SK-N-SH treated with all-trans-retinoic acid at 6 μM for 48 hours (cell line): ENCODE results near the gene CSRNP2.

Experiments used
- ATAC-seq: fragments of 200-7000 bp; cut with Tn5 transposase; 3 replicates; pipeline ENCODE4 v1.9.1; 2020; ENCODE audit warnings: mild to moderate bottlenecking, moderate library complexity
- ARNTL ChIP-seq: fragments of 450-650 bp; formaldehyde crosslinking; IDR thresholded peaks from 2 replicates; pipeline ENCODE4 v1.5.0; 2020; ENCODE audit warnings: low read depth, mild to moderate bottlenecking, moderate library complexity, borderline replicate concordance
- BACH2 ChIP-seq: fragments of 250-450 bp; sonication (Bioruptor Pico); IDR thresholded peaks from 2 replicates; pipeline ENCODE4 v1.9.0; 2021; ENCODE audit warnings: mild to moderate bottlenecking, borderline replicate concordance
- ISL1 ChIP-seq: fragments of 250-450 bp; sonication (Bioruptor Pico); IDR thresholded peaks from 2 replicates; pipeline ENCODE4 v2.1.2; 2022; ENCODE audit warnings: mild to moderate bottlenecking, moderate library complexity
- PPARA ChIP-seq: fragments of 250-450 bp; sonication (Bioruptor Pico); IDR thresholded peaks from 2 replicates; pipeline ENCODE4 v1.5.0; 2020; ENCODE audit warnings: mild to moderate bottlenecking, borderline replicate concordance
- SNAI2 ChIP-seq: fragments of 250-450 bp; sonication (Bioruptor Pico); IDR thresholded peaks from 2 replicates; pipeline ENCODE4 v1.5.0; 2020; ENCODE audit warnings: mild to moderate bottlenecking, moderate library complexity

The CSRNP2 gene

DNA sequence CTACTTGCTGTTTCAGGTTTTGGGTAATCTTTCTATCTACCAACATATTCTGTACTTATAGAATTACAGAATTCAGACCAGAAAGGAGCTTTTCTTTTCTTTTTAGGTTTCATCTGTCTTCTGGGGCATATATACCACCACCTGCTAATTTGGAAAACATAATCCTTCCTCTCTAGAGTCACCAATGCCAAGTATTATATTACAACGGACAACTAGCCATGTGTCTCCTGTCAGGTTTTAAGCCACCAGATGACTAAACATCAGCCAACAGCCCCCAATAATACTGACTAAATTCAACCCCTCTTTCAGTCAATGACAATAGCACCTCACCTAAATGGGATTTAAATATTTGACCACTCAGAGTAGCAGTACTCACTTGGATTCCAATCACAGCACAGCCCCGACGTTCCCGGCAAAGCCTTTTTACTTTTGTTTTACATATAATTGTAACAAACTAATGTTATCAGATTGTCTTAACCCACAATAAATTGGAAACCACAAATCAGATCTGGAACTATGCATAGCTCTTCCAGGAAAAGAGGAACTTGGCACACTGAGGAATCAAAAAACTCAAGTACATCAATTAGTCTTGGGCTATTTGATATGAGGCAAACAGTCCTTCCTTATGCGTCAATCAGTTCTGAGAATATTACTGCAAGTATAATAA lies 70.7 kb downstream of the CSRNP2 start:
- peak; percentile 63 for ATAC-seq
- TF ChIP-seq PPARA = no peak
- TF ChIP-seq ISL1 (CRISPR knock-in tag) = peak; percentile 51

DNA sequence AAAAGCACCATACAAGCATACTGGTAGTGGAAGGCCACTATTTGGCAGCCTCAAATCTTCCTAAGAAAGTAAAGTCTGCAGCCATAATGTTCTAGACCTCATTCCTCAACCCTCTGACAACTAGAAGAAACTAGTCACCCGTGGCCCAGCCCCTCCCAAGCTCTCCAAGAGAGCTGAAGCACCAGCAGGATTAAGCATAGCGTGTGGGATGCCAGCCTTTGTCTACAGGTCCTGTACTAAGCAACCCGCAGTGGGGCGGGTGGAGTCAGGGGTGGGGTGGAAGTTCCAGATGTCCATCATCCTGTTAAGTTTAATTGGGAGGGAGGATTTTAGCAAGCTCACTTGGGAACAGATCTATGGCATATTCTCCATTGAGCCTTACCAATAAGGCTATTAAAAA lies 71.4 kb downstream of the CSRNP2 start:
- TF ChIP-seq BACH2 (CRISPR knock-in tag) = no peak
- TF ChIP-seq SNAI2 = no peak
- TF ChIP-seq ARNTL (CRISPR knock-in tag) = no peak
- 0 out of 3 replicates have a peak, but pooled peaks have one; percentile 25 for ATAC-seq
